K562 (cell line): ENCODE measurements around the gene CLSTN1.

Source experiments
- ARHGAP35 ChIP-seq: fragments of 450-650 bp; IDR thresholded peaks from 2 replicates; pipeline ENCODE4 v1.6.1; 2018; ENCODE audit not compliant: partially characterized antibody
- ETV5 ChIP-seq: sonication (generic); formaldehyde crosslinking; IDR thresholded peaks from 2 replicates; pipeline ENCODE4 v1.4.0; 2020; ENCODE audit warnings: low read depth, mild to moderate bottlenecking, missing genetic modification reagents
- FOXA1 ChIP-seq: fragments of 450-650 bp; IDR thresholded peaks from 2 replicates; pipeline ENCODE4 v1.6.1; 2016; ENCODE audit warnings: mild to moderate bottlenecking, borderline replicate concordance
- TAF15 ChIP-seq: fragments of 200-400 bp; formaldehyde crosslinking; IDR thresholded peaks from 2 replicates; pipeline ENCODE4 v1.6.1; 2017; ENCODE audit warnings: mild to moderate bottlenecking, low read depth, low read length, moderate library complexity
- TF ChIP-seq, protein P1 (sequence below), 3 experiments: IDR thresholded peaks in 2 of 3; conservative IDR thresholded peaks in 1 of 3; 2 replicates each; pipeline ENCODE4 v1.5.1; 2011 to 2012; ENCODE audit warnings: low read length in 3 of 3, mild to moderate bottlenecking in 3 of 3, control low read depth in 2 of 3, improper control_type of control experiment in 1 of 3, inconsistent platforms in 1 of 3, low read depth in 1 of 3, mixed read lengths in 1 of 3, moderate library complexity in 1 of 3; ENCODE audit not compliant: insufficient read depth in 2 of 3

DNA sequence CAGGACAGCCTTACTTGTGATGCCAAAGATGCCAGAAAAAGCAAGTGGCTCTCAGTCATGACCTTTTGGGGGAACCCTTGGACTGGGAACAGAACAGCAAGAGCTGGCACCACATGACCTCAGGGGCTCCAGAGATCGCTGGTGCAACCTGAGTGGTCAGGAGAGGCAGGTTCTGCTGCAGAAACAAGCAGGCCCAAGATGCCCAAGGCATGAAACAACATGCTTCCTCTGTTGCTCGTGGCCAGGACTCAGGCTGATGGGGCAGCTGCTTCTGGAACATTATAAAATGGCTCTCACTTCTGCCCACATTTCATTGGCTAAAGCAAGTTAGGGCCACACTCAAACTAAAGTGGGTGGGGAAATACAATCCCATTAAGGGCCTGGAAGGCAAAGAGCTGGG, 17.7 kb upstream of the CLSTN1 start:
- no peak for TF ChIP-seq FOXA1
- no peak for TF ChIP-seq ETV5 (CRISPR knock-in tag)
- TF ChIP-seq TAF15, result no peak
- TF ChIP-seq, protein P1, sequence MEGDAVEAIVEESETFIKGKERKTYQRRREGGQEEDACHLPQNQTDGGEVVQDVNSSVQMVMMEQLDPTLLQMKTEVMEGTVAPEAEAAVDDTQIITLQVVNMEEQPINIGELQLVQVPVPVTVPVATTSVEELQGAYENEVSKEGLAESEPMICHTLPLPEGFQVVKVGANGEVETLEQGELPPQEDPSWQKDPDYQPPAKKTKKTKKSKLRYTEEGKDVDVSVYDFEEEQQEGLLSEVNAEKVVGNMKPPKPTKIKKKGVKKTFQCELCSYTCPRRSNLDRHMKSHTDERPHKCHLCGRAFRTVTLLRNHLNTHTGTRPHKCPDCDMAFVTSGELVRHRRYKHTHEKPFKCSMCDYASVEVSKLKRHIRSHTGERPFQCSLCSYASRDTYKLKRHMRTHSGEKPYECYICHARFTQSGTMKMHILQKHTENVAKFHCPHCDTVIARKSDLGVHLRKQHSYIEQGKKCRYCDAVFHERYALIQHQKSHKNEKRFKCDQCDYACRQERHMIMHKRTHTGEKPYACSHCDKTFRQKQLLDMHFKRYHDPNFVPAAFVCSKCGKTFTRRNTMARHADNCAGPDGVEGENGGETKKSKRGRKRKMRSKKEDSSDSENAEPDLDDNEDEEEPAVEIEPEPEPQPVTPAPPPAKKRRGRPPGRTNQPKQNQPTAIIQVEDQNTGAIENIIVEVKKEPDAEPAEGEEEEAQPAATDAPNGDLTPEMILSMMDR (IDR thresholded peaks at IDR 0.05 in 2 of 3, conservative IDR thresholded peaks at IDR 0.05 in 1 of 3; ENCODE audit: insufficient read depth in 2 of 3, low read depth in 1 of 3, low read length in 3 of 3), result no peak
- no peak for TF ChIP-seq ARHGAP35
